Measurements from ENCODE around the gene NDUFB7. TPM values are rescaled to one million over a fixed set of nuclear protein-coding genes. Genes with fewer than 3 reads are reported as not detected.
"Not testable (repeated sequence)": the region's sequence is repeated elsewhere in the genome, so short reads cannot be mapped to it uniquely, and the experiment has no call there.

Gene NDUFB7
- total and polyA plus RNA-seq, 7 donors = 475 to 853 (median 607) TPM

GRCh38 chr19:14555918-14556661, 15.8 kb downstream of the NDUFB7 start:
- H3K27ac ChIP-seq = no peak overlapping the region

DNA sequence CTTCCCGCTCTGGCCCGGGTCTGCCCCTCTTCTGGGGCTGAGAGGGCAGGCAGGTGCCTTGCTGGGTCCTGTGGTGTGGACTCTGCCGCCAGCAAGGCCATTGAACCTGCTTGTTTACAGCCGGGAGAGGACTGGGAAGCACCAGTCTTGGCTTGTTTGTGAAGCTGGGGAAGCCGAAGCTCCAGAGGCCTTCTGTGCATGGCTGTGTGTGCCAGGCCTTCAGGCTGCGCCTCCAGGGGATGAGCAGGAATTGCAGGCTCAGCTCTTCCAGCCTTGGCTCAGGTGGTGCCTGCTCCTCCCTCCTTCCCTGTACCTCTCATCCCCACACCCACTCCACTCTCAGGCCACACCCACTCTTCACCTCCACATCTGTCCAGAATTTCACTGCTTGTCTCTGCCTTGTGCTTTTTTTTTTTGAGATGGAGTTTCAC, 17.5 kb downstream of the NDUFB7 start:
- no peaks in the 10 kb centered on the region for H3K9me3 ChIP-seq
- no peak for DNase-seq
- H3K27ac ChIP-seq = no peak overlapping the region
- peaks cover 0 to 21% (median 0%) of the 10 kb centered on the region in 4 donors for H3K36me3 ChIP-seq
- no peaks in the 10 kb centered on the region for H3K27me3 ChIP-seq
- intact Hi-C loops (cut with DNase I) = no loop called here
- H3K4me3 ChIP-seq = no peak overlapping the region
- TF ChIP-seq EP300 (IDR thresholded peaks at IDR 0.05) (no peak), CTCF (IDR thresholded peaks at IDR 0.05) (no peak), POLR2AphosphoS5 (IDR thresholded peaks at IDR 0.05) (no peak)
- 36 to 62% methylated on average over 6 of the region's 6 CpGs for WGBS, 2 donors
- H3K4me1 ChIP-seq = peaks cover 0 to 9% (median 7%) of the 10 kb centered on the region in 4 donors

More at GRCh38 chr19:14555918-14556661, 15.8 kb downstream of the NDUFB7 start:
- DNase-seq = no peak
- Histone ChIP-seq H3K4me3 (peak overlapping the region in 2 of 4 donors; percentile 7 to 22), H3K27me3 (no peaks in the 10 kb centered on the region), H3K9me3 (no peaks in the 10 kb centered on the region), H3K36me3 (peaks cover 0 to 10% (median 0%) of the 10 kb centered on the region in 4 donors), H3K4me1 (peaks cover 0 to 9% (median 7%) of the 10 kb centered on the region in 4 donors)
- WGBS, 2 donors = 75 to 89% methylated on average over 12 of the region's 12 CpGs
- no peak for TF ChIP-seq POLR2AphosphoS5 (IDR thresholded peaks at IDR 0.05)
- no peak for TF ChIP-seq CTCF (IDR thresholded peaks at IDR 0.05)
- TF ChIP-seq POLR2A (IDR thresholded peaks at IDR 0.05) = no peak
- no peak for TF ChIP-seq EP300 (IDR thresholded peaks at IDR 0.05)
- intact Hi-C loops (cut with DNase I) = no loop called here

DNA sequence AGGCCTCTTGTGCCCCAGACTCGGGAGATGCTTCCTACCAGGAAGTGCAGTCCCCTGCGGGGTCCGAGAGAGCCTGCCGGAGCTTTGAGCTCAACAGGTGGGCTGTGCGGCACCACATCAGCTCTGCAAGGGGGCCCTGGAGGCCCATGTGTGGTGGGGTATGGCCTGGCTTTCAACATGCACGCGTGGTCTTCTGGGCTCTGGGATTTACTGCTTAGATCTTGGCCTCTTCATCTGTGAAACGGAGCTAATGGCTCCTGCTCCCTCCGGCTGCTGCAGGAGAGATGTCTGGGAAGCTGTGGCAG, 18.0 kb downstream of the NDUFB7 start:
- intact Hi-C loops (cut with DNase I) = no loop called here
- Histone ChIP-seq H3K4me1 (peaks cover 0 to 9% (median 7%) of the 10 kb centered on the region in 4 donors), H3K36me3 (peaks cover 0 to 26% (median 0%) of the 10 kb centered on the region in 4 donors), H3K4me3 (no peak overlapping the region), H3K27ac (no peak overlapping the region), H3K9me3 (no peaks in the 10 kb centered on the region), H3K27me3 (no peaks in the 10 kb centered on the region)
- WGBS, 2 donors = 76 to 84% methylated on average over 9 of the region's 9 CpGs
- no peak for TF ChIP-seq CTCF (IDR thresholded peaks at IDR 0.05)
- TF ChIP-seq POLR2AphosphoS5 (IDR thresholded peaks at IDR 0.05) = no peak
- no peak for TF ChIP-seq EP300 (IDR thresholded peaks at IDR 0.05)
- no peak for TF ChIP-seq POLR2A (IDR thresholded peaks at IDR 0.05)
- no peak for DNase-seq

GRCh38 chr19:14553042-14553938, 18.6 kb downstream of the NDUFB7 start:
- 91 to 94% methylated on average over 35 of the region's 35 CpGs for WGBS, 2 donors
- Histone ChIP-seq H3K4me3 (no peak overlapping the region), H3K36me3 (peaks cover 0 to 32% (median 4%) of the 10 kb centered on the region in 4 donors), H3K27me3 (no peaks in the 10 kb centered on the region), H3K9me3 (no peaks in the 10 kb centered on the region), H3K4me1 (peaks cover 0 to 9% (median 7%) of the 10 kb centered on the region in 4 donors), H3K27ac (no peak overlapping the region)
- no peak for DNase-seq
- TF ChIP-seq POLR2A (IDR thresholded peaks at IDR 0.05) = no peak
- no peak for TF ChIP-seq CTCF (IDR thresholded peaks at IDR 0.05)
- TF ChIP-seq POLR2AphosphoS5 (IDR thresholded peaks at IDR 0.05) = no peak
- no peak for TF ChIP-seq EP300 (IDR thresholded peaks at IDR 0.05)
- intact Hi-C loops (cut with DNase I) = no loop called here

DNA sequence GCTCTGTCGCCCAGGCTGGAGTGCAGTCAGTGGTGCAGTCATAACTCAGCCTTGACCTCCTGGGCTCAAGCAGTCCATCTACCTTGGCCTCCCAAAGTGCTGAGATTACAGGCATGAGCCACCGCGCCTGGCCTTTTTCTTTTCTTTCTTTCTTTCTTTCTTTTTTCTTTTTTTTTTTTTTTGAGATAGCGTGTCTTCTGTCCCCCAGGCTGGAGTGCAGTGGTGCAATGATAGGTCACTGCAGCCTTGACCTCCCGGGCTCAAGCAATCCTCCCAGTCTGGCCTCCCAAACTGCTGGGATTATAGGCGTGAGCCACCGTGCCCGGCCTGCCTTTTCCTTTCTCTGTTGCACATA, 19.9 kb downstream of the NDUFB7 start:
- H3K27me3 ChIP-seq; H3K4me1 ChIP-seq; H3K4me3 ChIP-seq; DNase-seq; intact Hi-C loops (cut with DNase I); H3K9me3 ChIP-seq; H3K27ac ChIP-seq: not testable (repeated sequence)
- WGBS, 2 donors = 83 to 90% methylated on average over 8 of the region's 8 CpGs
- H3K36me3 ChIP-seq = peaks cover 0 to 32% (median 4%) of the 10 kb centered on the region in 4 donors

DNA sequence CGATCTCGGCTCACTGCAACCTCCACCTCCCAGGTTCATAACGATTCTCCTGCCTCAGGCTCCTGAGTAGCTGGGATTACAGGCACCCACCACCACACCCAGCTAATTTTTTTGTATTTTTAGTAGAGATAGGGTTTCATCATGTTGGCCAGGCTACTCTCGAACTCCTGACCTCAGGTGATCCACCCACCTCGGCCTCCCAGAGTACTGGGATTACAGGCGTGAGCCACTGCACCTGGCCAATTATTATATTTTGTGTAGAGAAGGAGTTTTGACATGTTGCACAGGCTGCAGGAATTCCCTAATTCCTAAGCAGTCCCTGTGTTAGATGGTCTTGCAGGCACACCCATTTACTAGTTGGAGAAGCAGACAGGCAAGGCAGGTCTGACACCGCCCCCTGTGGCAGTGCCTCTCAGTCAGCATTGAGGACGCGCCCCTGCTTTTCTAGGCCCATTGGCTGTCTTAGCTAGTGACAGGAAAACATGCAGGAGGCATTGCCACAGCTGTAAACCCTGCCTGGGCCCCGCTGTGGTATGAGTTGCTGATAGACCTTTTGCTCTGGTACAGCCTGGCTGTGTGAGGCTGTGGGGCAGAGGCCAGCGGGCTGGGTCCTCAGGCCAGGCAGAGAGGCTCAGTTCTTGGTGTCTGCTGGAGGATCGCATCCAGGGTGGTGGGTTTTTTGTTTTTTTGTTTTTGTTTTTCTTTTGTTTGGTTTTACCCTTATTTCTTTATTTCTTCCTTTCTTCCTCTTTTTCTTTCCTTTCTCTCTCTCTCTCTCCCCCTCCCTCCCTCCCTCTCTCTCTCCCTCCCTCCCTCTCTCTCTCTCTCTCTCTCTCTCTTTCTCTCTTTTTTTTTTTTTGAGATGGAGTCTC, 20.5 kb downstream of the NDUFB7 start:
- intact Hi-C loops (cut with DNase I); H3K4me3 ChIP-seq; DNase-seq; H3K4me1 ChIP-seq; H3K9me3 ChIP-seq; H3K27me3 ChIP-seq; H3K27ac ChIP-seq: not testable (repeated sequence)
- peaks cover 0 to 32% (median 4%) of the 10 kb centered on the region in 4 donors for H3K36me3 ChIP-seq
- 36 to 54% methylated on average over 12 of the region's 12 CpGs for WGBS, 2 donors
